Fibroblast of skin of scalp (primary cell): Measurements from ENCODE around the gene TSEN2.
"Not testable (repeated sequence)": the region's sequence is repeated elsewhere in the genome, so short reads cannot be mapped to it uniquely, and the experiment has no call there.

Source experiments
- DNase-seq: peaks from one replicate; pipeline ENCODE4 v3.0.0-alpha.2; 2013

The TSEN2 gene

GRCh38 chr3:12507591-12508281, 23.5 kb downstream of the TSEN2 start:
- peak; percentile 75 for DNase-seq

- peak; percentile 98 for DNase-seq
Measured at GRCh38 chr3:12508291-12508700, 24.0 kb downstream of the TSEN2 start.

- peak; percentile 13 for DNase-seq
Measured at GRCh38 chr3:12509466-12509865, 25.2 kb downstream of the TSEN2 start.

- DNase-seq = no peak
Measured at GRCh38 chr3:12512534-12513118, 28.3 kb downstream of the TSEN2 start.

GRCh38 chr3:12513694-12514446, 29.6 kb downstream of the TSEN2 start:
- no peak for DNase-seq

- no peak for DNase-seq
Measured at GRCh38 chr3:12515631-12516030, 31.4 kb downstream of the TSEN2 start.

- no peak for DNase-seq
Measured at GRCh38 chr3:12516873-12517272, 32.6 kb downstream of the TSEN2 start.

- no peak for DNase-seq
Measured at GRCh38 chr3:12518261-12519028, 34.2 kb downstream of the TSEN2 start.

GRCh38 chr3:12521010-12521409, 36.7 kb downstream of the TSEN2 start:
- DNase-seq = no peak

- no peak for DNase-seq
Measured at GRCh38 chr3:12522721-12523120, 38.4 kb downstream of the TSEN2 start.

GRCh38 chr3:12527757-12528143, 43.5 kb downstream of the TSEN2 start:
- DNase-seq = no peak

GRCh38 chr3:12532182-12532581, 47.9 kb downstream of the TSEN2 start:
- no peak for DNase-seq

- DNase-seq = peak; percentile 18
Measured at GRCh38 chr3:12536423-12536822, 52.1 kb downstream of the TSEN2 start.

- no peak for DNase-seq
Measured at GRCh38 chr3:12541625-12542024, 57.3 kb downstream of the TSEN2 start.

GRCh38 chr3:12543497-12543896, 59.2 kb downstream of the TSEN2 start:
- not testable (repeated sequence) for DNase-seq

- no peak for DNase-seq
Measured at GRCh38 chr3:12544652-12545472, 60.6 kb downstream of the TSEN2 start.

- no peak for DNase-seq
Measured at GRCh38 chr3:12545473-12545791, 61.2 kb downstream of the TSEN2 start, which contains the start of gene MKRN2OS. Gene MKRN2OS (minus strand): TSS chr3:12545499. CDS start chr3:12545464, 35 bp downstream.

- no peak for DNase-seq
Measured at GRCh38 chr3:12549971-12550760, 65.9 kb downstream of the TSEN2 start.

- peak; percentile 47 for DNase-seq
Measured at GRCh38 chr3:12553921-12554391, 69.7 kb downstream of the TSEN2 start.

- no peak for DNase-seq
Measured at GRCh38 chr3:12556314-12556689, 72.0 kb downstream of the TSEN2 start.
